ENCODE data around the gene PGLYRP2. TPM values are rescaled to one million over a fixed set of nuclear protein-coding genes. Genes with fewer than 3 reads are reported as not detected.

PGLYRP2 gene
- total RNA-seq, 1 experiment from 2014 or later, result not detected

DNA sequence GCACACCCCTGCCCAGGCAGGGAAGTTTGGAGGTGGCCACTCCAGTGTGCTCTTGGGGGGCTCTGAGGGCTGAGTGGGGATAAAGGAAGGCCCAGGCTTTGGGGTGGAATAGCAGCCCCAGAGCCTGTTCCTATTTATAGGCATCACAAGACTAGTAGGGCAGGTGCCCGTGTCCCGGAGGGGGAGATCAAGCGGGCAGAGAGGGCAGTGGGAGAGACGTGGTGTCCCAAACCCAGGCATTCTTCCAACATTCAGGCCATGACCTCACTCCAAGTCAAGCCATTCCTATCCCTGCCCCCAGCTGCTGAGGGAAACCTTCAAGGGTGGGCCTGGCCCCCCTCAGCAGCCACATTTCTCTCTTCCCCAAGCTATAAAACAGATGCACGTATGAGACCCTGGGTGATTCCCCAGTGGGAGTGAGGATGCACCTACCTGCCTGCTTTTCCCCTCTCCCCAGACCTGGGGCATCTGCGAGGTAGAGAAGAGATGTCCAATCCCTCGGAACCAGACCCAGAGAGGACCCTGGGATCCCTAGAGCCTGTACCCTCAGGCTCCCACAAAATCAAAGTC, 33.4 kb downstream of the PGLYRP2 start:
- intact Hi-C loops (cut with micrococcal nuclease; ENCODE audit: unreplicated experiment), result no loop called here

DNA sequence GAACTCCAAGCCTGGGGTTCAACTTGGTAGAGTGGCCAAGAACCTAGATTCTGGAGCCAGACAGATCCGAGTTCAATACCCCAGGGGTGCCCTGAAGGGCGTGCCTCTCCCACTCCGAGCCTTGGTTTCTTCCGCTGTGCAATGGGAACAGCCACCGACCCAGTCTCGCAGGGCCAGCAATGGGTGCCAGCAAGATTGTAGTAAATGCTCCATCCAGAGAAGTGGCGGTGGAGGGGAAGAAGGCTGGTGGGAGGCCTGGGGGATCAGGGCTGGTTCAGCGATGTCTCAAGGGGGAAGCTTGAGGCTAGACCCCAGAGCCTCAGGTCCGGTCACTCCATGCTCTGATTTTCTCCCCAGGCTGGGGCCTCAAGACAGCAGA, 34.1 kb downstream of the PGLYRP2 start:
- no peaks in the 10 kb centered on the region for H3K9me3 Mint-ChIP-seq (ENCODE audit: unreplicated experiment)
- H3K27me3 ChIP-seq (replicated peaks; ENCODE audit: control insufficient read depth, insufficient read depth, low read length), result no peaks in the 10 kb centered on the region
- DNase-seq, result no peak
- no peaks in the 10 kb centered on the region for H3K9me3 ChIP-seq
- no peak overlapping the region for H3K27ac Mint-ChIP-seq (ENCODE audit: unreplicated experiment)
- CTCF ChIA-PET, result no interaction called here
- H3K27me3 Mint-ChIP-seq (ENCODE audit: insufficient read depth, unreplicated experiment), result no peaks in the 10 kb centered on the region
- POLR2A ChIA-PET, result no interaction called here
- H3K4me1 Mint-ChIP-seq (ENCODE audit: low read depth, unreplicated experiment), result peaks cover 10% of the 10 kb centered on the region
- H3K4me1 ChIP-seq, result 0 out of 2 replicates have a peak, but pooled peaks cover 7% of the 10 kb centered on the region
- peaks cover 5% of the 10 kb centered on the region for H3K36me3 Mint-ChIP-seq (ENCODE audit: insufficient read depth, unreplicated experiment)
- TF ChIP-seq, protein P1, sequence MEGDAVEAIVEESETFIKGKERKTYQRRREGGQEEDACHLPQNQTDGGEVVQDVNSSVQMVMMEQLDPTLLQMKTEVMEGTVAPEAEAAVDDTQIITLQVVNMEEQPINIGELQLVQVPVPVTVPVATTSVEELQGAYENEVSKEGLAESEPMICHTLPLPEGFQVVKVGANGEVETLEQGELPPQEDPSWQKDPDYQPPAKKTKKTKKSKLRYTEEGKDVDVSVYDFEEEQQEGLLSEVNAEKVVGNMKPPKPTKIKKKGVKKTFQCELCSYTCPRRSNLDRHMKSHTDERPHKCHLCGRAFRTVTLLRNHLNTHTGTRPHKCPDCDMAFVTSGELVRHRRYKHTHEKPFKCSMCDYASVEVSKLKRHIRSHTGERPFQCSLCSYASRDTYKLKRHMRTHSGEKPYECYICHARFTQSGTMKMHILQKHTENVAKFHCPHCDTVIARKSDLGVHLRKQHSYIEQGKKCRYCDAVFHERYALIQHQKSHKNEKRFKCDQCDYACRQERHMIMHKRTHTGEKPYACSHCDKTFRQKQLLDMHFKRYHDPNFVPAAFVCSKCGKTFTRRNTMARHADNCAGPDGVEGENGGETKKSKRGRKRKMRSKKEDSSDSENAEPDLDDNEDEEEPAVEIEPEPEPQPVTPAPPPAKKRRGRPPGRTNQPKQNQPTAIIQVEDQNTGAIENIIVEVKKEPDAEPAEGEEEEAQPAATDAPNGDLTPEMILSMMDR (IDR thresholded peaks at IDR 0.05; ENCODE audit: insufficient read depth in 1 of 2, low read depth in 1 of 2, low read length in 1 of 2, severe bottlenecking in 1 of 2, unreplicated experiment in 1 of 2), result no peak
- no peak overlapping the region for H3K4me3 ChIP-seq (ENCODE audit: low read depth, low read length)
- intact Hi-C loops (cut with micrococcal nuclease; ENCODE audit: unreplicated experiment), result no loop called here
- H3K36me3 ChIP-seq (ENCODE audit: control insufficient read depth, insufficient read depth, low read length), result no peaks in the 10 kb centered on the region
- no TSS peak for BruUV-seq (replicated peaks)
- no peak overlapping the region for H3K4me3 Mint-ChIP-seq (ENCODE audit: unreplicated experiment)

More for the DNA sequence above, 33.4 kb downstream of the PGLYRP2 start:
- BruUV-seq (replicated peaks), result no TSS peak
- DNase-seq, result no peak
- no peaks in the 10 kb centered on the region for H3K9me3 Mint-ChIP-seq (ENCODE audit: unreplicated experiment)
- H3K27ac Mint-ChIP-seq (ENCODE audit: unreplicated experiment), result no peak overlapping the region
- no peaks in the 10 kb centered on the region for H3K36me3 ChIP-seq (ENCODE audit: control insufficient read depth, insufficient read depth, low read length)
- POLR2A ChIA-PET, result no interaction called here
- H3K4me1 Mint-ChIP-seq (ENCODE audit: low read depth, unreplicated experiment), result peaks cover 16% of the 10 kb centered on the region
- H3K27me3 ChIP-seq (replicated peaks; ENCODE audit: control insufficient read depth, insufficient read depth, low read length), result no peaks in the 10 kb centered on the region
- CTCF ChIA-PET, result no interaction called here
- 0 out of 2 replicates have a peak, but pooled peaks cover 7% of the 10 kb centered on the region for H3K4me1 ChIP-seq
- H3K9me3 ChIP-seq, result no peaks in the 10 kb centered on the region
- TF ChIP-seq, protein P1 (IDR thresholded peaks at IDR 0.05; ENCODE audit: insufficient read depth in 1 of 2, low read depth in 1 of 2, low read length in 1 of 2, severe bottlenecking in 1 of 2, unreplicated experiment in 1 of 2), result no peak
- H3K4me3 Mint-ChIP-seq (ENCODE audit: unreplicated experiment), result no peak overlapping the region
- H3K27me3 Mint-ChIP-seq (ENCODE audit: insufficient read depth, unreplicated experiment), result no peaks in the 10 kb centered on the region
- H3K36me3 Mint-ChIP-seq (ENCODE audit: insufficient read depth, unreplicated experiment), result peaks cover 5% of the 10 kb centered on the region
- H3K4me3 ChIP-seq (ENCODE audit: low read depth, low read length), result no peak overlapping the region

DNA sequence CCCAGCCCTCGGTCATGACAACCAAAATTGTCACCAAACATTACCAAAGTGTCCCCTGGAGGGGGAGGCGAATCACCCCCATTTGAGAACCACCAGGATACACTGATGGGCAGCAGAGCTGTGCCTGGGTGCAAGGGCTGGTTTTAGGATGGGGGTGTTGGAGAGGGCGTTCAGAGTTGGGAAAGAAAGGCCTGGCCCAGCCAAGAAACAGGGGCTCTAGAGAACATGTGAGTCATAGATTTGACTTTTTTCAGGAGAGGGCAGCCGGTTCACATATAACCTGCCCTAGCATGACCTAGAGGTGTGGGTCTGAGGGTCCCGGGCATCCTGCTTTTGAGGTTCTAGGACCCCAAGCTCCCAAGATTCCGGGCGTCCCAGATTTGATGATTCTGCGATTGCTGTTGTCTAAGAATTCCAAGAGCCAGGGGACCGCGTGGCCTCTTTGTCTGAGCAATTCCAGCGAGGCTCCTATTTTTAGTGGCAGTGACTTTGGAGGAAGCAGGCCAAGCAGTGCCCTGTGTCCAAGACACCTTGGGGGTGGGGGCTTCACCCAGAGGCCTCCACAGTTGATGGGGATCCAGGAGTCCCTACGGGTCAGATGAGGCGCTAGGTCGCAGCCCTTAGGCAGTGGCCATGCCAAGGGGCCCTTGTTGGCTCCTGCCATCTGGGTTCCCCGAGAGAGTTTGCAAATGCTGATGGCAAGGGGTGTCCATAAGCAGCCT, 34.6 kb downstream of the PGLYRP2 start:
- H3K27ac Mint-ChIP-seq (ENCODE audit: unreplicated experiment), result no peak overlapping the region
- H3K9me3 ChIP-seq, result no peaks in the 10 kb centered on the region
- H3K4me1 Mint-ChIP-seq (ENCODE audit: low read depth, unreplicated experiment), result peaks cover 8% of the 10 kb centered on the region
- no peaks in the 10 kb centered on the region for H3K27me3 Mint-ChIP-seq (ENCODE audit: insufficient read depth, unreplicated experiment)
- no peak for DNase-seq
- no peaks in the 10 kb centered on the region for H3K27me3 ChIP-seq (replicated peaks; ENCODE audit: control insufficient read depth, insufficient read depth, low read length)
- H3K9me3 Mint-ChIP-seq (ENCODE audit: unreplicated experiment), result no peaks in the 10 kb centered on the region
- no TSS peak for BruUV-seq (replicated peaks)
- intact Hi-C loops (cut with micrococcal nuclease; ENCODE audit: unreplicated experiment), result no loop called here
- POLR2A ChIA-PET, result no interaction called here
- H3K4me3 Mint-ChIP-seq (ENCODE audit: unreplicated experiment), result no peak overlapping the region
- H3K36me3 Mint-ChIP-seq (ENCODE audit: insufficient read depth, unreplicated experiment), result peaks cover 5% of the 10 kb centered on the region
- CTCF ChIA-PET, result no interaction called here
- H3K36me3 ChIP-seq (ENCODE audit: control insufficient read depth, insufficient read depth, low read length), result no peaks in the 10 kb centered on the region
- no peak overlapping the region for H3K4me3 ChIP-seq (ENCODE audit: low read depth, low read length)
- TF ChIP-seq, protein P1 (IDR thresholded peaks at IDR 0.05; ENCODE audit: insufficient read depth in 1 of 2, low read depth in 1 of 2, low read length in 1 of 2, severe bottlenecking in 1 of 2, unreplicated experiment in 1 of 2), result no peak
- 0 out of 2 replicates have a peak, but pooled peaks cover 7% of the 10 kb centered on the region for H3K4me1 ChIP-seq
